Right lobe of liver (tissue), 6 donors: ENCODE measurements around the gene IQSEC1. TPM values are rescaled to one million over a fixed set of nuclear protein-coding genes. Genes with fewer than 3 reads are reported as not detected.

ENCODE experiments used
- ATAC-seq, 4 donors: fragments of 200-7000 bp; cut with Tn5 transposase; one replicate each; pipeline ENCODE4 v1.9.1; 2020; ENCODE audit warnings: mild to moderate bottlenecking in 4 of 4, moderate library complexity in 4 of 4
- DNase-seq, 3 donors: peaks; one replicate each; pipeline ENCODE4 v3.0.0-alpha.2; 2020
- H3K27ac ChIP-seq, 3 donors: fragments of 200-600 bp; one replicate each; pipeline ENCODE4 v1.8.0; 2022
- H3K27me3 ChIP-seq, 2 donors: fragments of 200-600 bp; one replicate each; pipeline ENCODE4 v1.8.0; 2022
- H3K36me3 ChIP-seq, 4 donors: fragments of 200-600 bp; sonication (generic) in 1 of 4; one replicate each; pipeline versions ENCODE4 v1.5.1 to v1.8.0; 2017 to 2022; ENCODE audit warnings: control low read depth in 1 of 4
- H3K4me1 ChIP-seq, 4 donors: fragments of 200-600 bp; sonication (generic) in 1 of 4; one replicate each; pipeline versions ENCODE4 v1.5.1 to v1.8.0; 2017 to 2022; ENCODE audit warnings: control low read depth in 1 of 4
- H3K4me3 ChIP-seq, 3 donors: fragments of 200-600 bp; one replicate each; pipeline ENCODE4 v1.8.0; 2022
- H3K9me3 ChIP-seq, 4 donors: fragments of 200-600 bp; sonication (generic) in 1 of 4; one replicate each; pipeline versions ENCODE4 v1.5.1 to v1.8.0; 2017 to 2022; ENCODE audit warnings: control low read depth in 1 of 4
- CTCF ChIP-seq, 4 donors: fragments of 200-600 bp in 3 of 4; fragments of 450-650 bp in 1 of 4; IDR thresholded peaks; one replicate each; pipeline versions ENCODE4 v1.5.1 to v1.8.0; 2016 to 2022; ENCODE audit warnings: antibody characterized with exemption in 4 of 4, mild to moderate bottlenecking in 2 of 4
- POLR2A ChIP-seq: fragments of 450-650 bp; IDR thresholded peaks from one replicate; pipeline ENCODE4 v1.6.1; 2017; ENCODE audit warnings: antibody characterized with exemption, mild to moderate bottlenecking
- WGBS: methylation state at CpG from one replicate; pipeline ENCODE4 v1.1.6; 2018; ENCODE audit warnings: low coverage, low lambda C conversion rate; ENCODE audit not compliant: insufficient coverage; ENCODE audit errors: missing lambda C conversion rate; 5-methylcytosine and 5-hydroxymethylcytosine counted together
- intact Hi-C, 2 donors: fragments of 100-400 bp; cut with DNase I; formaldehyde crosslinking; loops; one replicate each; pipeline versions ENCODE4 v1.11.2 to v1.14.1; 2022
- total RNA-seq, 6 experiments: library from RNA; depleted of rRNA in 2 of 6; stranded (reverse); fragments of >200 nt in 2 of 6; fragmentation: NEBNext Ultra II Directional in 3 of 6; extraction: Animal tissue kit (Norgen Biotek cat#: 25700) in 3 of 6; gene quantifications; one replicate each; pipeline versions ENCODE4 v1.1.0 to v1.2.4, GENCODE V29; 2016 to 2023
- donor health status: DM: no; HTN: yes; CAD: no.
- donor health status: DM: no; HTN: no; CAD: no.
- donor health status: DM: no; HTN: no; CAD: no.
- donor health status: DM: no; HTN: yes; CAD: no.
- donor health status: DM: no; HTN: yes; CAD: no.

Gene IQSEC1
- total RNA-seq, 6 experiments from 2014 or later: 32.1 to 61.3 (median 48.9) TPM

- WGBS: no CpG with 5 or more reads among the region's 5 CpGs
- TF ChIP-seq POLR2A: no peak
- no peak for TF ChIP-seq CTCF (IDR thresholded peaks at IDR 0.05)
- H3K4me1 ChIP-seq: no peaks in the 10 kb centered on the region
- no peak overlapping the region for H3K4me3 ChIP-seq
- peak in 1 of 3 donors; percentile 44 for DNase-seq
- intact Hi-C loops: no loop called here
- no peaks in the 10 kb centered on the region for H3K27me3 ChIP-seq
- H3K36me3 ChIP-seq: no peaks in the 10 kb centered on the region
- no peak for ATAC-seq
- H3K9me3 ChIP-seq: no peaks in the 10 kb centered on the region
- H3K27ac ChIP-seq: no peak overlapping the region
Observed at GRCh38 chr3:13023235-13023970, 49.8 kb downstream of the IQSEC1 start.

- TF ChIP-seq POLR2A (no peak), CTCF (IDR thresholded peaks at IDR 0.05) (no peak)
- H3K9me3 ChIP-seq: no peaks in the 10 kb centered on the region
- no peaks in the 10 kb centered on the region for H3K36me3 ChIP-seq
- H3K27me3 ChIP-seq: no peaks in the 10 kb centered on the region
- intact Hi-C loops: no loop called here
- ATAC-seq (peak in 3 of 4 donors; percentile 17 to 29 (median 23)), DNase-seq (peak in 1 of 3 donors; percentile 62)
- no peaks in the 10 kb centered on the region for H3K4me1 ChIP-seq
- no peak overlapping the region for H3K4me3 ChIP-seq
- H3K27ac ChIP-seq: no peak overlapping the region
- 84% methylated on average over 6 of the region's 20 CpGs for WGBS
Observed at GRCh38 chr3:13022348-13023234, 50.6 kb downstream of the IQSEC1 start.

GRCh38 chr3:13021141-13022114, 51.8 kb downstream of the IQSEC1 start:
- intact Hi-C loops: no loop called here
- Histone ChIP-seq H3K4me3 (no peak overlapping the region), H3K27me3 (no peaks in the 10 kb centered on the region), H3K4me1 (no peaks in the 10 kb centered on the region), H3K36me3 (no peaks in the 10 kb centered on the region), H3K9me3 (no peaks in the 10 kb centered on the region), H3K27ac (no peak overlapping the region)
- TF ChIP-seq POLR2A (no peak), CTCF (IDR thresholded peaks at IDR 0.05) (no peak)
- DNase-seq: peak in 1 of 3 donors; percentile 58
- WGBS: 71% methylated on average over 8 of the region's 32 CpGs
- ATAC-seq: peak; percentile 7 to 62 (median 50)

- H3K9me3 ChIP-seq: no peaks in the 10 kb centered on the region
- 100% methylated on average over 1 of the region's 6 CpGs for WGBS
- DNase-seq (peak in 1 of 3 donors; percentile 41), ATAC-seq (no peak)
- no peaks in the 10 kb centered on the region for H3K27me3 ChIP-seq
- H3K4me3 ChIP-seq: no peak overlapping the region
- intact Hi-C loops: no loop called here
- no peaks in the 10 kb centered on the region for H3K36me3 ChIP-seq
- H3K4me1 ChIP-seq: no peaks in the 10 kb centered on the region
- no peak overlapping the region for H3K27ac ChIP-seq
- TF ChIP-seq POLR2A (no peak), CTCF (IDR thresholded peaks at IDR 0.05) (no peak)
Observed at GRCh38 chr3:13020159-13020750, 53.0 kb downstream of the IQSEC1 start.
